Head of caudate nucleus (tissue), 42 donors: ENCODE results near the gene EEF2.

Experiments used
- DNase-seq, 42 donors: peaks; one replicate each; pipeline versions ENCODE4 v3.0.0 to v3.0.0-alpha.2; 2020 to 2021; ENCODE audit warnings: mixed read lengths in 7 of 42
- intact Hi-C: fragments of 100-400 bp; cut with DNase I; formaldehyde crosslinking; loops from one replicate; pipeline ENCODE4 v1.15.0; 2022

Gene EEF2

DNA sequence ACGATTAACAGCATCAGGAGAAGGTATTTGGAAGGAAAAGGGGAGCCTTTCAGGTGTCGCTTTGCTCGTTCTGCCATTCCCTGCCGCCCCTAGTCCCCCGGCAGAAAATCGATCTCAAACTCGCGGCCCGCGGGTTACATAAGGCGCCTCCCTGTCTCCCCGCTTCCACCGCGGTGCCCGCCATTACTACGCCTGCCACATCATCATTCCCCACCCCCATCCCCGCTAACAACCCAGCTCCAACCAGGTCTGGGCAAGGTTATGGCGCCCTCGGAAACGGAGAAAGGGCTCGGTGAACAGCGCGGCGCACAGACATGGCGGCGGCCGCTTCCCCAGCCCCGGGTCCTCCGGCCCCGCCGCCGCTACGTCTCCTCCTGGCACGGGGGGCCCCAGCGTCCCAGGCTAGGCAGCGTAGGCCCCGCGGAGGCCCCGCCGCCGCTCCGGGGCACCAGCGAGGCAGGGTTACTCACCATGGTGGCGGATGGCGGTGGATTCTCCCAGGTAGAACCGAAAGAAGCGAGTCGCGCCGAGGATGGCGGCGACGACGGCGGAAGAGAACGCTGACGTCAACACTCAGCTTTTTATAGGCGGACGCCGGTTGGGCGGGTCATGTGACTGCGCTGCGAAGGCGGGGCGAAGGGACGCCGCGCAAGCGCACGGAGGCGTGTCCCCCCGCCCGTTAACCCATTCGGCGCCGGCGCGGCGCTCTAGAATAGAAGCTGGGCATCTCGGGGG lies at the start of gene EEF2:
EEF2 (minus strand) TSS at position 556 of the 735 bp plus-strand sequence; CDS start at position 473, 83 bp downstream.
- peak; percentile 76 to 96 (median 89) for DNase-seq
- intact Hi-C loops = loop anchor here (5.0 kb wide), 2 partner anchors 82 to 197 kb away; partner anchors contain the start of genes ANKRD24, SIRT6 and ZBTB7A

DNA sequence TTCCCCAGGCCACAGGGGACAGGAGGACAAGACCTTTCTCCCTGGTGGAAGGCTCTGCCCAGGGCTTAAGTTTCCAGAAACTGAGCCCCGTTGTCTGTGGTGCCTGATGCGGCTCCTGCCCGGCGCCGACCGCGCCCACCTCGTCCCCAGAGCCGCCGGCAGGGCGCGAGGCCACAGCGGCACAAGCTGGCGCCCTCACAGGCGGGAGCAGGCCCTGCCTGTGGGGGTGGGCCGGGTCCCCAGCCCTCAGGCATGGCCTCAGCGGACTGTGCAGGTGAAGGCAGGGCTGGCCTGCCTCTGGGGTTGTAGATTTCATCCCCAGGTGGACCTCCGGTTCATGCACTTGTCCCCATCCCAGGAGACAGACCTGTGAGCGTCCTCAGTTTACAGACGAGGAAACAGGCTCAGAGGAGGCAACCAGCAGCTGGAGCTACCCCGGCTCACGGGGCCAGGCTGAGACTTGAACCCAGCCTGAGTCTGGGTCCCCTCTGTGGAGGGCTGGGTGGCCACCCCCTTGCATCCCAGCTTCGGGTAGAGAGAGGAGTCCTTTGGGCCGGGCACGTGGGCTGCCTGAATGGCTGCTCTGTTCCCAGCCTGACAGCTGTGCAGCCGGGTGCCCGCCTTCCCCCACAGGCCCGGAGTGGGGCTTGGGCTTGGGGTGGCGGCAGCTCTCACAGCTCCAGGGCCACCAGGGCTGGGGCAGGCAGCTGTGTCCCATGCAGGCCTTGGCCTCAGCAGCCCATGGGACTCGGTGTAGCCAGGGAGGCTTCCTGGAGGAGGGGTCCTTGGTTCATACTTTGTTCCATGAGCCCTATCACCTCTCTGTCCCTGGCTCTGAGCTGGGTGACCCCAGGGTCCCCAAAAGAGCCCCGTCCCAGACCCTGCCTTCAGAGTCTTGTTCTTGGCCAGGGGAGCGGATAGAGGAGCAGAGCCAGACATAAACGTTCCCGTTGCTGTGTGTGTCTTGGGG lies 49.1 kb upstream of the EEF2 start:
- intact Hi-C loops = no loop called here
- peak; percentile 77 to 96 (median 91) for DNase-seq

DNA sequence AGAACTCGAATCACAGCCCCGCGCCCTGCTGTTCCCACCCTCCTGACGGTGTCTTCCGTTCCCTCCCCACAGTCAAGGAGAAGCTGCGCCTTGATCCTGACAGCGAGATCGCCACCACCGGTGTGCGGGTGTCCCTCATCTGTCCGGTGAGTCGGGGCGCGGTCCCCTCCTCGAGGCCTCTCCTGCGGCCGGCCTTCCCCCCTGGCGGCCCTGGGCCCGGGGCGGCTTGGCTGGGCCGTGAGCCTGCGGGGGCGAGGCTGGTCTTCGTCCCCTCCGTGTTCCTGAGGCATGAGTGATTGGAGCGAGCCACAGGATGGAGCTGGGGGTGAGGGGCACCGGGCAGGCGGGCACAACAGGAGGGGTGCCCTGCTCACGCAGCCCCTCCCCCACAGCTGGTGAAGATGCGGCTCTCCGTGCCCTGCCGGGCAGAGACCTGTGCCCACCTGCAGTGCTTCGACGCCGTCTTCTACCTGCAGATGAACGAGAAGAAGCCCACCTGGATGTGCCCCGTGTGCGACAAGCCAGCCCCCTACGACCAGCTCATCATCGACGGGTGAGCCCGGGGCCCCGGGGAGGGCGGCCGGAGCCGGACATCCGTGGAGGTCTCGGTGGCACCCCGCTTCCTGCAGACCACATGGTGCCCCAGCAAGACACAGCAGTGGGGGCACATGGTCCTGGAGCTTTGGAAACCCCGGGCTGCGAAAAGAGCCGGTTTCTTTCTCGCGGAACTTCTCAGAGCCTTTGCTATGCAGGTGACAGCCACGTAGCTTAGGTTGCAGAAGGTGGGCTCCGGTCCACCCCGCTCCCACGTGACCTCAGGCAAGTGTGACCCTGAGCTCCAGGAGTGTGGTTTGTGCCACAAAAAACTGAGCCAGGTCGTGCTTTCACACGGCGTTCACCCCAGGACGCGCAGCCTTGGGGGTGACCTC lies 48.0 kb upstream of the EEF2 start:
- intact Hi-C loops = no loop called here
- no peak for DNase-seq

DNA sequence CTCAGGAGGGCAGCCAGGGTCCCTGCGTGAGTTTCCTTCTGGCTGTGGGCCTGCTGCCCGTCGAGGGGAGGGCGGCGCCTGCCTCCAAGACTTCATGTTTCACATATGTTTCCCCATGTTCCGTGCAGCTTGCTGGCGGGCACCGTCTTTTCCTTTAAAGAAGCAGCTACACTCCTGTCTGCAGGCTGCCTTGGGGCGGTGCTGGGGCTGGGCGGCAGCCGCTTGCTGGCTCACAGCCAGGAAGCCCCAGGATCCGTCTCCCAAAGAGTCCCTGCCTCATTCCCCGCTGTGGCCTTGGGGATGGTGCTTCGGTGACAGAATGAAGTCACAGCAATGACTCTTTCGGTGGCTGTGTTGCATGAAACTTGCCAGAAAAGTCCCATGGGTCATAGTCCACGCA lies 47.2 kb upstream of the EEF2 start:
- intact Hi-C loops = no loop called here
- DNase-seq = no peak

DNA sequence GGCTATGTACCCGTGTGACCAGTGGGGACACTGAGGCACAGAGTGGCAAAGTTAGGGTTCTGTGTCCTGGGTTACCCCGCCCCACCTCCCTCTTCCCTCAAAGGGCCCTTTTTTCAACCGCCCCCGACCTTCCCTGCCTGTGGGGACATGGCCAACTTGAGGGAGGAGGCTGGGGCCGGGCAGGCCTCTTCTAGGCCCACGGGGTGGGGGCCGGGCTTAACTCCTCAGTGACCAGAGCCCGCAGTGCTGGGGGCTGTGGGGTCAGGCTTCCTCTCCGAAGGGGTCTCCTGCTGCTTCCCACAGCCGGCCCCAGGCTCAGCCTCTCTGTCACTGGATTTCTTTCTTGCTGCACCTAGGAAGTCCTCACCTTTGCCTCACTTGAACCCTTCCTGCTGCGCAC lies 46.2 kb upstream of the EEF2 start:
- DNase-seq = peak in 1 of 42 donors; percentile 17
- intact Hi-C loops = no loop called here

DNA sequence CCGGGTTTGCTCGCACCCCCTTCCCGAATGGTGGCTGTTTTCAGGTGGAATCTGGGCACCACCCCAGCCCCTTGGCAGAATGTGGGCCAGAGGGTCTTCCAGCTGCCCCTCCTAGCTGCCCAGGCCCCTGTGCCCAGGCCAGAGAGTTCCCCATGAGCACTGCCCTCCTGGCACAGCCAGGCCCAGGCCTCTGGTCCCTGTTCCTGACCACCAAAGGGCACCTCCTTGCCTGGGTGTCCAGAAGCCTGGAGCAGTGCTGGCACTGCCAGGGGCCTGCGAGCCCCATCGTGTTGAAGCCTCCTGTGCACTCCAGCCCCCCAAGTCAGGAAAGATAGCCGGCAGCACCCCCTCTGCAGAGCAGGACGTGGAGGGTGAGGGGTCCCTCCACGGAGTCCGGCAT lies 45.7 kb upstream of the EEF2 start:
- intact Hi-C loops = no loop called here

DNA sequence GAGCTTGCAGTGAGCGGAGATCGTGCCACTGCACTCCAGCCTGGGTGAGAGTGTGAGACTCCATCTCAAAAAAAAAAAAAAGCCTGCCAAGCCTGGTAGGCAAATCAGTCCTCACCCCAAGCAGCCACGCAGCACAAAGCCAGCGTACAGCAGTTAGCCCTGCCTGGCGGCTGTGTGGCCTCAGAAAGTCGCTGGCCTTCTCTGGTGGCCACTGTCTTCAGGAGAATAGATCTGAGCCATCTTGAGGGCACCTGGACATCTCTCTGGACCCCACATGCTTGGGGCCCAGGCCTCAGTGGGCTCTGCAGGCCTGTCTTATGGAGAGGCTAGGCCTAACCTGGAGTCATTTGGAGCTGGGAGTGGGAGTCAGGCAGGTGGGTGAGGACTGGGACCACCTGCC lies 45.3 kb upstream of the EEF2 start:
- intact Hi-C loops = no loop called here
- DNase-seq = no peak

More for the DNA sequence above, 45.7 kb upstream of the EEF2 start:
- no peak for DNase-seq

DNA sequence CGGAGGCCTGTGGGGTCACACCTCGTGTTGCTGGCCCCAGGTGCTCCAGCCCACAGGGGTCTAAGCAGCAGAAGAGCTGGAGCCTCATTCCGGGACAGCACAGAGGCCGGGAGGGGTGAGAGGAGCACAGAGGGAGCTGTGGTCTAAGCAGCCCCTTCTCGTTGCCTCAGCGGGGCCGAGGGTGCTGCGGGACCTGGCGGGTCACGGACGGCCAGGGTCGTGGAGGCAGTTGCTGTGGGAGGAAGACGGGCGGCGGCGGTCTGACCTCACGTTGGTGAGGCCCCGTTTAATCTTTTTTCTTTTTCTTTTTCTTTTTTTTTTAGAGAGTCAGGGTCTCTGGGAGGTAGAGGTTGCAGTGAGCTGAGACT lies 44.0 kb upstream of the EEF2 start:
- no peak for DNase-seq
- intact Hi-C loops = no loop called here

DNA sequence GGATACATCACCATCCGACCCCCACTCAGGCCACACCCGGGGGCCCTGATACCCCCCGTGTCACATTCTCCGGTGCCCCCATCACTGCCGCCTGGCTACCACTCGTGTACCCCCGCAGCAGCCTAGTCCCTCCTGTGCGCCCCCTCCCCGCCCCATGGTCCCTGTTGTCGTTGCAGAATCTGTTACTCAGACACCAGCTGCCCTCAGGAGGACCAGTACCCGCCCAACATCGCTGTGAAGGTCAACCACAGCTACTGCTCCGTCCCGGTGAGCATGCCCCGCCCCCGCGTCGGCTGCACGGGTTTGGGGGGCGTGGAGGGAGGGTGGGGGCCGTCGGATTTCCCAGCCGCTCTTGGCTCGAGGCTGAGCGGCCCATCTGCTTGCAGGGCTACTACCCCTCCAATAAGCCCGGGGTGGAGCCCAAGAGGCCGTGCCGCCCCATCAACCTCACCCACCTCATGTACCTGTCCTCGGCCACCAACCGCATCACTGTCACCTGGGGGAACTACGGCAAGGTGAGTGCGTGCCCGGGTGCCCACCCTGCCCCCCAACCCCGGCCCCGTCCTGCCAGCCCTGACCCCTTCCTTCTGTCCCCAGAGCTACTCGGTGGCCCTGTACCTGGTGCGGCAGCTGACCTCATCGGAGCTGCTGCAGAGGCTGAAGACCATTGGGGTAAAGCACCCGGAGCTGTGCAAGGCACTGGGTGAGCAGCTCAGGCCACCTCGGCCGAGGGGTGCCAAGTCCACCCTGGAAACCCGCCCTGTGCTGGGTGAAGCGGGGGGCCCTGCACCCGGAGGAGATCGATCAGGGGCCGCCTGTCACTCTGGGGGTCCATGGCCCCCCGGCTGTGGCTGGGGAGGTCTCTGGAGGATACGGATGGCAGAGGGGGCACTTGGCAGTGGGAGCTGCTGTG lies 43.3 kb upstream of the EEF2 start:
- intact Hi-C loops = no loop called here
- DNase-seq = no peak

DNA sequence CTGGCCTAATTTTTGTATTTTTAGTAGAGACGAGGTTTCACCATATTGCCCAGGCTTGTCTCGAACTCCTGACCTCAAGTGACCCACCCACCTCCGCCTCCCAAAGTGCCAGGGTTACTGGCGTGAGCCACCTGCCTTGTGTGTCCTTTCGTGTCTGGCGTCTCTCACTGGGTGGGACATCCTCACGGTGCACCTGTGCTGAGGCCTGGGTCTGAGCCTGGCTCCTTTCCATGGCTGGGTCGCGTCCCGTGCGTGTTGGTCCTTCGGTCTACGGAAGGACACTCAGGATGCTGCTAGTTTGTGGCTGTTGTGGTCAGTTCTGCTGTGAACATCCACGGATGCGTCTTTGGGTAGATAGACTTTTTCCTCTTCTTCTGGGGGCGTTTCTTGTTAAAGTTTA lies 41.9 kb upstream of the EEF2 start:
- DNase-seq = no peak
- intact Hi-C loops = no loop called here

DNA sequence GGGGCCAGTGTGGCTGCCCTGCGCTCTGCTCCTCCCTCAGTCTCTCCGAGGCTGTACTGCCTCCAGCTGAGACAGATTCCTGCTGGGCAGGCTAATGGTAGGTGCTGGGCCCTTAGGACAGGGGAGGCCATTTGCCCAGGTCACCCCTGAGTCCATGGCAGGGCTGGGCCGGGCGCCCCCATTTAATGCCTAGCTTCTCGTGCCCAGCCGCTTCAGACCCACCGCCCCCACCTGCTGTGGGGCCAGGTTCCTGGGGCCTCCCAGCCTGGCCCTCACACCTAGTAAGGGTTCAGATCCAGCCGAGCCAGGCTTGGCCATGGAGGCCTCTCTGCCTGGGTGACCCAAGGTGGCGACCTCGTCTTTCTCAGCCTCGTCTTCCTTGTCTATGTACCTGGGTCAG lies 40.1 kb upstream of the EEF2 start:
- intact Hi-C loops = no loop called here
- no peak for DNase-seq

DNA sequence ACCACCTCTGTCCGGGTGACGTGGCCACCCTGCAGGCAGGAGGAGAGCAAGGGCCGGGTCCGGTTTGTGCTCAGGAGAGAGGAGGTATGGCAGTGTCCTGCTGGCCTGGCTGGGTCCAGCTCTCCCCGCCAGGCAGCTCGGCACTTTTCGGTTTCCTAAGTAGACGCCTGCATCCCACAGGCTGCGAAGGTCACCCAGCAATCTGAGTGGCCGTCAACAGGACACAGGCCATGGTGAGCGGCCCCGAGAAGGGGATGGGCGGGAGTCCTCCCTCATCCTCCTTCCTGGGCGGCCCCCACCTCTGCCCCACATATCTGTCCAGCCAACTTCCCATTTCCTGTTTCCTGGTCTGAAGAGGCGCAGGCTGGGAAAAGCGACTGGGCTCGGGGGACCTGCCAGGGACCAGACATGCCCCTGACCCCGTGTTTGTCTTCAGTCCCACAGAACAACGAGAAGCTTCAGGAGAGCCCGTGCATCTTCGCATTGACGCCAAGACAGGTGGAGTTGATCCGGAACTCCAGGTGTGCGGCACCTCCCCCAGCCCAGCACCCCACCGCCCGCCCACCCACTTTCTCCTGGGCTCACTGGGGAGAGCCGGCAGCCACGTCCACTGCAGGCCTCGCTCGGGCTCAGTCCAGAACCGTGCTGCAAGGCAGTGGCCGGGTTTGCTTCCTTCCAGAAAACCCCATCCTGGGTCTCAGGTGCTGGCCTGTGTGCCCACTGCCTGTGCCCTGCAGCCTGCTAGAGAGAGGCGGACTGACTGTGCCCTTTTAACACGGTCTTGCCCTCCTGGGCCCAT lies 38.5 kb upstream of the EEF2 start:
- no peak for DNase-seq
- intact Hi-C loops = no loop called here

DNA sequence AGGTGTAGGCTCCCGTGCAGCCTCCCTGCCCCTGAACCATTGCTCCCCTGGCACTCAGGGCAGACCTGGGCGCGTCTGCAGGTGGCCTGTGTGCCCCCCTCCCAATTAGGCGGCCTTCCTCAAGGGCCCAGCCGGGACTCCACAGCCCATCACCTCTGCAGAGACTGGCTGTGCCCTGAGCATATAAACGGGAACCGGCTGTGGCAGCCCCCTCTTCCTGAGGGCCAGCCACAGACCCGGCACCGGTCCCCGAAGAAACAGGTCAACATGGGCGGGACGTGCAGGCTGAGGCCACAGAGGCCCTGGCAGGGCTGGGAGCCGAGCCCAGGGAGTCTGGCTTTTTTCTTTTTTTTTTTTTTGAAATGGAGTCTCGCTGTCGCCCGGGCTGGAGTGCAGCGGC lies 34.3 kb upstream of the EEF2 start:
- no peak for DNase-seq
- intact Hi-C loops = no loop called here

DNA sequence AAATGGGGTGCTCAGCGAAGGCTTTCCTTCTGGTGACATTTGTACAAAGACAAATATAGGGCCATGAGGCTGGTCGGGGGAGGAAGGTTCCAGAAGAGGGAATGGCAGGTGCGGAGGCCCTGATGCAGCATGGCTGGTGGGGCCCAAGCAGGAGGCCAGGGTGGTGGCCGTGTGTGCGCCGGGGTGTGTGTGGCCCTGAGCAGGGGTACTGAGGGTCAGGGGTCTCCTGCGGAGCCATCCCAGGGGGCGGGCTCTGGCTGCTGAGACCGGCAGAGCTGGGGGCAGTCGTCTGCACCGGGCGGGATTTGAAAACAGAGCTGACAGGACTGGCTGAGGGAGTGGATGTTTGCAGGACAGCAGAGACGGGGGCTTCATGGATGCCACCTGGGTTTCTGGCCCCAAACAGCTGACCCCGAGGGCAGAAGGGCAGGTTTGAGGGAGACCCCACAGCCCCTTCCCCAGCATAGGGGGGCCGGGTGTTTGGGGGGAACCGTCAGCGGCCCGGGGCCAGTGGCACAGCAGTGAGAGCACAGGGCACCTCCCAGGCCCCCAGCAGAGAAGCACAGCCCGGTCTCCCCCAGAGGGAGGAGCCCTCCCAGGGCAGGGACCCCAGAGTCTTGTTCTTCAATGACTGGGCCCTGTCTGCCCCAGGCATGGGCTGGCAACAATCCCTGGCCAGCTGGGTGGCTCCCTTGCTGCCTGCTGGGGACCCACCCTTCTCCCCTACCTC lies 33.7 kb upstream of the EEF2 start:
- no peak for DNase-seq
- intact Hi-C loops = no loop called here

DNA sequence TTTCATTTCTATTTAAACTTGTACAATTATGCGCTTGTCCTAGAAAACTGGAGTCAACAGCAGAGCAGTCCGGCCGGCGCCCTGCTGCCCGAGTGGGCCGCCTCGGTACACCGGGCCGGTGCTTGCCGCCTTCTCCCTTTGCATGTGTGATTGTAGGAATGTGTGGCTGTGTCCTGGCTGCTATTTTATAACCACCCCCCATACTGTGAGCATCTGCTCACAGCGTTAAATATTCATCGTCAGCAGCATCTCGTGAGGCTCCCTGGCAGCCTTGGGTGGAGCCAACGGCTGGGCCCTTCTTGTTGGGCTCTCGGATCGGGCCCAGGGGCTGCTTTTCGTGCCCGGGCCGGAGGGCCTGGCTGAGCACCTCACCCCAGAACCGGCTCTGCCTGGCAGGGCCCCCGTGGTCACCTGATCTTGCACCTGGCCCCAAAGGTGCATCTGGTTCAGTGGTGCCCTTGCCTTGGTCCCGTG lies 32.9 kb upstream of the EEF2 start:
- intact Hi-C loops = no loop called here
- DNase-seq = peak in 18 of 42 donors; percentile 12 to 68 (median 43)

DNA sequence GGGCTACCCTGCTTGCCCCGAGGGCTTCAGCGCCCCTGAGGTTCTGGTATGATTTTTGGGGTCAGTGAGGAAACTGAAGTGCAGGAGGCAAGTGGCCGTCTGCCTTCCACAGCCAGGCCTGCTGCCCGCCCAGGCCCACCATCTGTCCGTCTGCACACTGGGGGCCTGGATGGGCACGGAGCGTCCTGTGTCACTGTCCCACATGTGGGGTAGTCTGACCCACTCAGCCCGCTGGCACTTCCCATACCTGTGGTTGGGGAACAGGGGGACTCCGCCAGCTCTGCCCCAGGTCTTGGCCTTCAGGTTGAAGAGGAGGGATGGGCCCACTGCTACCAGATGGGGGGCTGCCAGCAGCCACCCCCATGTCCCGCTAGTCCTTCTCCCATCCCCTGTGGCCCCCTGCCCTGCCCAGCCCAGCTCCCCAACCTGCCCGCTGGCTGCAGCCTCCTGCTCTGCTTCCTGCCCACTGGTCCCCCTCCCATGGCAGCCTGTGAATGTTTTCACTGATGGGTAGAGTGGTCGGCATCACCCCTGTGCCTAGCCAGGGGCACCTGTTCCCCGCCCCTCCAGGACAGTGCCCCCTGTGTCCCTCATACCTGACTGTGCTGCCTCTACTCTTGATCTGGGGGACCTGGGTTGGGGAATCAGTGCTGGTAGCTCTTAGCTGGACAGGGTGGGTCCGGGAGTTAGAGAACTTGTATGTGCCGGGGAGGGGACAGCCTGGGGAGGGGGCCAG lies 31.8 kb upstream of the EEF2 start:
- intact Hi-C loops = no loop called here
- peak in 4 of 42 donors; percentile 28 to 48 (median 36) for DNase-seq
